Nephron (organoid): ENCODE data around the gene THOC2.

Experiments used
- H3K27ac Mint-ChIP-seq, 3 experiments: 2 replicates each; pipeline ENCODE4 v1.8.0; 2020; ENCODE audit warnings: mixed read lengths in 3 of 3, mild to moderate bottlenecking in 2 of 3, moderate library complexity in 1 of 3
- H3K27me3 Mint-ChIP-seq: 2 replicates; pipeline ENCODE4 v1.8.0; 2021; ENCODE audit warnings: low read depth, mild to moderate bottlenecking, moderate library complexity, mixed read lengths
- H3K36me3 Mint-ChIP-seq: 2 replicates; pipeline ENCODE4 v1.8.0; 2020; ENCODE audit warnings: low read depth, mixed read lengths
- H3K4me1 Mint-ChIP-seq: 2 replicates; pipeline ENCODE4 v1.8.0; 2020; ENCODE audit warnings: mixed read lengths
- H3K4me3 Mint-ChIP-seq, 3 experiments: 2 replicates each; pipeline ENCODE4 v1.8.0; 2020; ENCODE audit warnings: mild to moderate bottlenecking in 3 of 3, mixed read lengths in 3 of 3, moderate library complexity in 2 of 3
- H3K9me3 Mint-ChIP-seq: 2 replicates; pipeline ENCODE4 v1.8.0; 2020; ENCODE audit warnings: mixed read lengths
- TF ChIP-seq, protein P1 (sequence below), 3 experiments: fragments of 200-600 bp; sonication (generic); IDR thresholded peaks; one replicate each; pipeline ENCODE4 v1.5.0; 2021; ENCODE audit warnings: antibody characterized with exemption in 3 of 3; ENCODE audit not compliant: unreplicated experiment in 3 of 3

The THOC2 gene

DNA sequence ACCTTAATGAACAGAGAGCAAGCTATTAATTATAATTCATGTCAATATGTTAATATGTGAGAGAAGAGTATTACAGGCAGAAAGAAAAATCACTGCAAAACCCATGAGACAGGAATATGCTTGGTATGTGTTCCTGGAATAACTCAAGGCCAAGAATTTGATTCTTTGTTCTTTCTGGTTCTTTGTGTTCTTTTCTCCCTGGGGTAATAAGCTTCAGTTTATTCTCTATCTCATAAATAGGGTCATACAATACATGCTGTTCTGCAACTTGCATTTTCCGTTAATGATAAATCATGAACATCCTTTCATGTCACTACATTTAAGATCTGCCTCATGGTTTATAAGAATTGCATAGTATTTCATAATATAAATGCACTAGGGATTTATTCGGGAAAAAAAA is 16.8 kb upstream of the THOC2 start:
- no peaks in the 10 kb centered on the region for H3K36me3 Mint-ChIP-seq
- no peak overlapping the region for H3K27ac Mint-ChIP-seq
- no peak overlapping the region for H3K4me3 Mint-ChIP-seq
- TF ChIP-seq, protein P1, sequence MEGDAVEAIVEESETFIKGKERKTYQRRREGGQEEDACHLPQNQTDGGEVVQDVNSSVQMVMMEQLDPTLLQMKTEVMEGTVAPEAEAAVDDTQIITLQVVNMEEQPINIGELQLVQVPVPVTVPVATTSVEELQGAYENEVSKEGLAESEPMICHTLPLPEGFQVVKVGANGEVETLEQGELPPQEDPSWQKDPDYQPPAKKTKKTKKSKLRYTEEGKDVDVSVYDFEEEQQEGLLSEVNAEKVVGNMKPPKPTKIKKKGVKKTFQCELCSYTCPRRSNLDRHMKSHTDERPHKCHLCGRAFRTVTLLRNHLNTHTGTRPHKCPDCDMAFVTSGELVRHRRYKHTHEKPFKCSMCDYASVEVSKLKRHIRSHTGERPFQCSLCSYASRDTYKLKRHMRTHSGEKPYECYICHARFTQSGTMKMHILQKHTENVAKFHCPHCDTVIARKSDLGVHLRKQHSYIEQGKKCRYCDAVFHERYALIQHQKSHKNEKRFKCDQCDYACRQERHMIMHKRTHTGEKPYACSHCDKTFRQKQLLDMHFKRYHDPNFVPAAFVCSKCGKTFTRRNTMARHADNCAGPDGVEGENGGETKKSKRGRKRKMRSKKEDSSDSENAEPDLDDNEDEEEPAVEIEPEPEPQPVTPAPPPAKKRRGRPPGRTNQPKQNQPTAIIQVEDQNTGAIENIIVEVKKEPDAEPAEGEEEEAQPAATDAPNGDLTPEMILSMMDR (IDR thresholded peaks at IDR 0.05; ENCODE audit: unreplicated experiment in 3 of 3): no peak
- peaks cover 6% of the 10 kb centered on the region for H3K9me3 Mint-ChIP-seq
- no peaks in the 10 kb centered on the region for H3K27me3 Mint-ChIP-seq
- no peaks in the 10 kb centered on the region for H3K4me1 Mint-ChIP-seq

DNA sequence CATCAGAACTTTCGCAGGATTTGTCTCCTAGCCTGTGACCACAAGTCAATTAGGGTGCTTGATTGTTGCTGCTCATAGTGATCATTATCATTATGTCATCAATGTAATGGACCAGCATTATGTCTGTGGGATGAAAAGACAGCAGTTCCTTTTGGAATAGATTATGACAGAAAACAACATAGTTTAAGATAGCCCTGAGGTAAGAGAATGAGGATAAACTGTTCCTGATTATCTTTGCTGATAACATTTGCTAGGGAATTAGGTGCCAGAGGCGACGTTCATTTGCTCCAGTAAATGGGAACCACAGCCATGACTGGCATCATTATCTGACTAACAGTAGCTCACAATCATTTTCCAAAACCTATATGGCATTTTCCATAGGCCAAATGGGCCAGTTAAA is 12.7 kb upstream of the THOC2 start:
- Mint-ChIP-seq H3K4me1 (no peaks in the 10 kb centered on the region), H3K27ac (no peak overlapping the region), H3K9me3 (peaks cover 8% of the 10 kb centered on the region), H3K36me3 (no peaks in the 10 kb centered on the region), H3K27me3 (no peaks in the 10 kb centered on the region), H3K4me3 (no peak overlapping the region)
- TF ChIP-seq, protein P1 (IDR thresholded peaks at IDR 0.05; ENCODE audit: unreplicated experiment in 3 of 3): no peak

DNA sequence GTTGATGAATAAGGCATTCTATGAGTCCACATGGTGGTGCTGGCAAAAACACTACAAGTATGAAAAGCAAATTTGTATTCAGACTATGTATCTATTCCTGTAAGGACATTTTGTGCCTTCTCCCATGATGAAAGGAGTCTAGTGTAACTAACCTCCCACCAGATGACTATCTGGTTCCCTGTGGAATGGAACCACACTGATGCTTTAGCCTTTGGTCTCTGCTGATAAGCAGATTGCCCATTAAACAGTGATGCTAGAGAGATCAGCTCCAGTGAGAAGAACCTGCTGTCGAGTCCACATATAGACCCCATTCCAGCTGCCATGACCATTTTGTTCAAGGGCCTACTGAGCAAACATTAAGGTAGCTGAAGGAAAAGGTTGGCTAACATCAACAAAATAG is 10.5 kb upstream of the THOC2 start:
- Mint-ChIP-seq H3K27me3 (no peaks in the 10 kb centered on the region), H3K4me3 (no peak overlapping the region), H3K27ac (no peak overlapping the region), H3K36me3 (no peaks in the 10 kb centered on the region), H3K4me1 (no peaks in the 10 kb centered on the region), H3K9me3 (peaks cover 14% of the 10 kb centered on the region)
- TF ChIP-seq, protein P1 (IDR thresholded peaks at IDR 0.05; ENCODE audit: unreplicated experiment in 3 of 3): no peak

GRCh38 chrX:123742440-123742839 is 9.6 kb upstream of the THOC2 start:
- H3K4me3 Mint-ChIP-seq: no peak overlapping the region
- no peaks in the 10 kb centered on the region for H3K36me3 Mint-ChIP-seq
- no peaks in the 10 kb centered on the region for H3K4me1 Mint-ChIP-seq
- H3K9me3 Mint-ChIP-seq: peaks cover 15% of the 10 kb centered on the region
- H3K27ac Mint-ChIP-seq: no peak overlapping the region
- TF ChIP-seq, protein P1 (IDR thresholded peaks at IDR 0.05; ENCODE audit: unreplicated experiment in 3 of 3): no peak
- H3K27me3 Mint-ChIP-seq: no peaks in the 10 kb centered on the region

DNA sequence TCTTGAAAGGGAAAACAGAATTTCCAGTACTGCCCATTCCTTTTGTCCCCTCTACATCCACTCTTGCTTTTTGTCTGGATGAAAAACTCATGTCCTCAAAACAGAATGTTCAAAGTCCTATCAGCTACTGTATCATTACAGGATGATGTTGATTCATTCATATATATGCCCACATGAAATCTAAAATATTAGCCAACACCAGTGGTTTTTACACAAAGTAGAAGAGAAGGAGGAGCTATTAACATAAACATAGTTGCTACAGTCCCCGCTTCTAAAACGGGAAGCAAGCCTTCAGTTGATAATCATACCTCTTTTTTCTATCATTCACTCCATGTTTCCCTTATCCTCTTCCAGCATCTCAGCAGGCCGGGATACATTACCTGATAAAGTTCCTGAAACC is 7.7 kb upstream of the THOC2 start:
- Mint-ChIP-seq H3K4me1 (peaks cover 7% of the 10 kb centered on the region), H3K27ac (no peak overlapping the region), H3K27me3 (no peaks in the 10 kb centered on the region), H3K4me3 (no peak overlapping the region), H3K9me3 (peaks cover 23% of the 10 kb centered on the region), H3K36me3 (no peaks in the 10 kb centered on the region)
- TF ChIP-seq, protein P1 (IDR thresholded peaks at IDR 0.05; ENCODE audit: unreplicated experiment in 3 of 3): no peak

- Mint-ChIP-seq H3K4me1 (peaks cover 7% of the 10 kb centered on the region), H3K27me3 (no peaks in the 10 kb centered on the region), H3K4me3 (no peak overlapping the region), H3K36me3 (no peaks in the 10 kb centered on the region), H3K27ac (no peak overlapping the region), H3K9me3 (peaks cover 23% of the 10 kb centered on the region)
- TF ChIP-seq, protein P1 (IDR thresholded peaks at IDR 0.05; ENCODE audit: unreplicated experiment in 3 of 3): no peak
Measured at GRCh38 chrX:123740006-123740405, 7.2 kb upstream of the THOC2 start.
